A549 (cell line): Measurements from ENCODE around the gene PSMB9.

Experiments used
- ATOH8 ChIP-seq: fragments of 250-450 bp; sonication (Bioruptor Pico); IDR thresholded peaks from 2 replicates; pipeline ENCODE4 v1.5.0; 2020; ENCODE audit warnings: low read depth, mild to moderate bottlenecking, moderate library complexity
- CBX2 ChIP-seq: fragments of 200-600 bp; sonication (generic); IDR thresholded peaks from 2 replicates; pipeline ENCODE4 v1.6.1; 2016; ENCODE audit warnings: low read depth, mild to moderate bottlenecking, borderline replicate concordance
- CTCF ChIP-seq: fragments of >200 bp; sonication (Bioruptor Twin); formaldehyde crosslinking; IDR thresholded peaks from 3 replicates; pipeline ENCODE4 v1.5.1; 2016
- EP300 ChIP-seq, 2 experiments: fragments of >200 bp; sonication (Bioruptor Twin); formaldehyde crosslinking; IDR thresholded peaks; 2 replicates in 1 of 2; 3 replicates in 1 of 2; pipeline ENCODE4 v1.6.1; 2016 to 2017
- HMGXB4 ChIP-seq: fragments of 250-450 bp; sonication (Bioruptor Pico); IDR thresholded peaks from 2 replicates; pipeline ENCODE4 v1.5.0; 2021; ENCODE audit warnings: mild to moderate bottlenecking, moderate library complexity, borderline replicate concordance
- HOXA7 ChIP-seq: fragments of 250-450 bp; sonication (Bioruptor Pico); IDR thresholded peaks from 2 replicates; pipeline ENCODE4 v1.5.0; 2020; ENCODE audit warnings: mild to moderate bottlenecking, moderate library complexity
- JUNB ChIP-seq: fragments of >200 bp; sonication (Bioruptor Twin); formaldehyde crosslinking; IDR thresholded peaks from 2 replicates; pipeline ENCODE4 v1.6.1; 2016
- MAFK ChIP-seq: fragments of 450-650 bp; IDR thresholded peaks from 2 replicates; pipeline ENCODE4 v1.6.1; 2014; ENCODE audit not compliant: partially characterized antibody
- MAZ ChIP-seq: fragments of 150-350 bp; IDR thresholded peaks from 2 replicates; pipeline ENCODE4 v1.6.1; 2014; ENCODE audit warnings: antibody characterized with exemption, low read depth, low read length, borderline replicate concordance
- MYC ChIP-seq: IDR thresholded peaks from 2 replicates; pipeline ENCODE4 v1.6.1; 2012; ENCODE audit warnings: mild to moderate bottlenecking, inconsistent platforms, low read length, improper control_type of control experiment, borderline replicate concordance
- REST ChIP-seq: fragments of 200-600 bp; sonication (generic); IDR thresholded peaks from 2 replicates; pipeline ENCODE4 v1.6.1; 2016; ENCODE audit warnings: antibody characterized with exemption, mild to moderate bottlenecking, moderate library complexity
- RFX5 ChIP-seq: fragments of 450-650 bp; IDR thresholded peaks from 2 replicates; pipeline ENCODE4 v1.7.1; 2014; ENCODE audit warnings: antibody characterized with exemption, mild to moderate bottlenecking, moderate library complexity

GRCh38 chr6:32906539-32906938 lies 52.5 kb downstream of the PSMB9 start:
- TF ChIP-seq RFX5 (no peak), CTCF (no peak), ATOH8 (no peak), EP300 (IDR thresholded peaks at IDR 0.05) (no peak), MAFK (no peak), HOXA7 (CRISPR knock-in tag) (no peak), REST (no peak), CBX2 (no peak), MYC (no peak), HMGXB4 (no peak), MAZ (no peak), JUNB (no peak)
